ENCODE results near the gene ZXDA. TPM values are rescaled to one million over a fixed set of nuclear protein-coding genes. Genes with fewer than 3 reads are reported as not detected.

Gene ZXDA
- total and polyA plus RNA-seq, 9 of the 15 experiments (the other 6 are each of a cell fraction or from before 2014, with no cell fraction given): 0.01 to 0.51 (median 0.28) TPM; not detected in 1

DNA sequence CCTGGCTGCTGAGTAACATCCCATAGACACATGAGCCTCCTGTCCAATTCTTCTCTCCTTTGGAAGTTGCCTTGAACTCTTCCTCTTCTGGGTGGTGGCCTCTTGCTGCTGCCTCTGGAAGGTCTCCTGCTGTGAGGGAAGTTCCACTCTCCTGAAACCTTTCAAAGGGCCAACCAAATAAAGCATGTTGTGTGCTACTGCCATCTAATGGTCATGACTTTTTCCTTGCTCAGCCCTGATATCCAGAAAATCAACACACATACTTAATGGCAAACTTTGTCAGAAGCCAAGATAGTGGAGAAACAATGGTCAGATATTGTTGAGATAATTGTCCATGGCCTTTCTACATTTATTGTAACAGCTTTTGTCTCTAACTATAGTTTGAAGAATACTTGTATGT, 19.1 kb upstream of the ZXDA start:
- FAIRE-seq: no peak
- no peaks in the 10 kb centered on the region for H3K9me1 ChIP-seq (ENCODE audit: control insufficient read depth, insufficient read depth, low read length)
- no peak overlapping the region for H3K9ac ChIP-seq (ENCODE audit: insufficient read depth in 1 of 2, low read depth in 2 of 2, low read length in 2 of 2)
- ChIA-PET CTCF (ENCODE audit: low intra/inter-chr PET ratio) (no interaction called here), POLR2A (no interaction called here)
- no peak overlapping the region for H3K4me3 ChIP-seq
- no peak overlapping the region for H2AFZ ChIP-seq (ENCODE audit: low read depth, low read length)
- no peaks in the 10 kb centered on the region for H3K27me3 ChIP-seq (ENCODE audit: control insufficient read depth in 2 of 2, insufficient read depth in 2 of 2, low read length in 2 of 2)
- H3K79me2 ChIP-seq (ENCODE audit: control insufficient read depth, insufficient read depth, low read length): no peaks in the 10 kb centered on the region
- peak in 1 of 4 experiments; percentile 11 for DNase-seq (ENCODE audit: extremely low read depth in 1 of 4, low spot score in 3 of 4)
- TF ChIP-seq SMARCA5 (IDR thresholded peaks at IDR 0.05) (no peak), RAD21 (CRISPR knock-in tag; conservative IDR thresholded peaks at IDR 0.05 in 1 of 2, IDR thresholded peaks at IDR 0.05 in 1 of 2) (0 out of 4 replicates have a peak, but pooled peaks of 1 of the 2 experiments have one; percentile 11), PURB (CRISPR knock-in tag; IDR thresholded peaks at IDR 0.05; ENCODE audit: low read depth) (no peak)
- TF ChIP-seq, protein P1, sequence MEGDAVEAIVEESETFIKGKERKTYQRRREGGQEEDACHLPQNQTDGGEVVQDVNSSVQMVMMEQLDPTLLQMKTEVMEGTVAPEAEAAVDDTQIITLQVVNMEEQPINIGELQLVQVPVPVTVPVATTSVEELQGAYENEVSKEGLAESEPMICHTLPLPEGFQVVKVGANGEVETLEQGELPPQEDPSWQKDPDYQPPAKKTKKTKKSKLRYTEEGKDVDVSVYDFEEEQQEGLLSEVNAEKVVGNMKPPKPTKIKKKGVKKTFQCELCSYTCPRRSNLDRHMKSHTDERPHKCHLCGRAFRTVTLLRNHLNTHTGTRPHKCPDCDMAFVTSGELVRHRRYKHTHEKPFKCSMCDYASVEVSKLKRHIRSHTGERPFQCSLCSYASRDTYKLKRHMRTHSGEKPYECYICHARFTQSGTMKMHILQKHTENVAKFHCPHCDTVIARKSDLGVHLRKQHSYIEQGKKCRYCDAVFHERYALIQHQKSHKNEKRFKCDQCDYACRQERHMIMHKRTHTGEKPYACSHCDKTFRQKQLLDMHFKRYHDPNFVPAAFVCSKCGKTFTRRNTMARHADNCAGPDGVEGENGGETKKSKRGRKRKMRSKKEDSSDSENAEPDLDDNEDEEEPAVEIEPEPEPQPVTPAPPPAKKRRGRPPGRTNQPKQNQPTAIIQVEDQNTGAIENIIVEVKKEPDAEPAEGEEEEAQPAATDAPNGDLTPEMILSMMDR (IDR thresholded peaks at IDR 0.05 in 2 of 3, conservative IDR thresholded peaks at IDR 0.05 in 1 of 3; ENCODE audit: insufficient read depth in 2 of 3, low read depth in 1 of 3, low read length in 3 of 3): peak in 2 of 3 experiments; percentile 15 to 30; a peak in 2 of 6 replicates
- in situ Hi-C loops (cut with MboI) (no loop called here), intact Hi-C loops (cut with micrococcal nuclease) (loop anchor here (1.0 kb wide), 1 partner anchor 108 kb away; no protein-coding TSS in a partner anchor)
- H3K4me2 ChIP-seq (ENCODE audit: insufficient read depth, low read length): no peak overlapping the region
- H3K9me3 ChIP-seq (replicated peaks; ENCODE audit: control insufficient read depth, insufficient read depth, low read depth, low read length): no peaks in the 10 kb centered on the region
- H3K27ac ChIP-seq (ENCODE audit: extremely low read depth, low read depth, low read length): no peak overlapping the region
- H3K4me1 ChIP-seq (replicated peaks in 1 of 2; ENCODE audit: control insufficient read depth in 2 of 2, insufficient read depth in 2 of 2, low read length in 2 of 2): no peaks in the 10 kb centered on the region
- no peaks in the 10 kb centered on the region for H4K20me1 ChIP-seq (replicated peaks; ENCODE audit: control insufficient read depth, insufficient read depth, low read length)
- no peak for ATAC-seq
- H3K36me3 ChIP-seq (ENCODE audit: control insufficient read depth, insufficient read depth, low read length): no peaks in the 10 kb centered on the region
- BruUV-seq (replicated peaks): no TSS peak

Data from K562 (cell line).